NCI-H82 (cell line): ENCODE data around the gene NR1I3.

Source experiments
- DNase-seq: peaks from one replicate; lab custom pipeline; 2025; lab: John Stamatoyannopoulos, UW

Gene NR1I3

DNA sequence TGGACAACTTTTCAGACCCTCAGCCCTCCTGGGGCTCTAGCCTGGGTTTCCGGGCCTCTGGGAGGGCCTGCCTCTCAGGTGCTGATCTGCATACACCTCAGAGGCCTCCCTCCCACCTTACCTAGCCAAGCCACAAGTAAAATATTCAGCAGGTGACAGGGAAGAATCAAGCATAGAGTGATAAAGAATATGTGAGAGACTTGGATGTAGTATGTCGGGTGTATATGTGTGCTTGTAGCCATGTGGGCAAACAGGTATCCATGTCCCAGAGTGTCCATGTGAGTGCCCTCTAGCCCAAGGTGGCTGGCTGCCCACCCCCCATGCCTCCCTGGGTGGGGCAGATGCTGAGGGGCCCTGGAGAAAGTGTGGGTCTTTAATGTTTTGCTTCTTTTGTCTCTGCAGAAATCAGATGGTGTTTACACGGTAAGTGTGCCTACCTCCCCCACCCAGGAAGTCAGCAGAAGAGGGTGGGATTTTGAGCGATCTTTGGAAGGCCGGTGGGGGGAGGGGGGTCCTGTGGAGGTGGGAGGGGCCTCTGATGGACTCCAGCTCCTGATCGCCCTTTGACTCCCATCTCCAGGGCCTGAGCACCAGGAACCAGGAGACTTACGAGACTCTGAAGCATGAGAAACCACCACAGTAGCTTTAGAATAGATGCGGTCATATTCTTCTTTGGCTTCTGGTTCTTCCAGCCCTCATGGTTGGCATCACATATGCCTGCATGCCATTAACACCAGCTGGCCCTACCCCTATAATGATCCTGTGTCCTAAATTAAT lies 19.5 kb downstream of the NR1I3 start:
- no peak for DNase-seq

DNA sequence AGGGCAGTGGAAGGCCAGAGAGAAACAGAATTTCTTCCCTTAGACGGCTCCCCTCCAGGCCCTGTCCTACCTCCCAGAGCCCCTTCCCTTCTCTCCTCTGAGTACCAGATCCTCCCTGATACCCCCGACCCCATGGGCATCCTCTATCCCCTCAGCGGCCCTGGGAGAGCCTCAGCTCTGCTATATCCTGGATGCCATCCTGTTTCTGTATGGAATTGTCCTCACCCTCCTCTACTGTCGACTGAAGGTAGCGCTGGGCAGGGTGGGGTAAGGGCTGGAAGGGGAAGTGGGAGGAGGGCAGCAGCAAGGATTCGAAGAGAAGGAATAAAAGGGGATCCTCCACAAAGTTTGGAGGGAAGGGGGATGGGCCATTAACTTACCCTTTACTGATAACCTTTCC lies 20.2 kb downstream of the NR1I3 start:
- no peak for DNase-seq

DNA sequence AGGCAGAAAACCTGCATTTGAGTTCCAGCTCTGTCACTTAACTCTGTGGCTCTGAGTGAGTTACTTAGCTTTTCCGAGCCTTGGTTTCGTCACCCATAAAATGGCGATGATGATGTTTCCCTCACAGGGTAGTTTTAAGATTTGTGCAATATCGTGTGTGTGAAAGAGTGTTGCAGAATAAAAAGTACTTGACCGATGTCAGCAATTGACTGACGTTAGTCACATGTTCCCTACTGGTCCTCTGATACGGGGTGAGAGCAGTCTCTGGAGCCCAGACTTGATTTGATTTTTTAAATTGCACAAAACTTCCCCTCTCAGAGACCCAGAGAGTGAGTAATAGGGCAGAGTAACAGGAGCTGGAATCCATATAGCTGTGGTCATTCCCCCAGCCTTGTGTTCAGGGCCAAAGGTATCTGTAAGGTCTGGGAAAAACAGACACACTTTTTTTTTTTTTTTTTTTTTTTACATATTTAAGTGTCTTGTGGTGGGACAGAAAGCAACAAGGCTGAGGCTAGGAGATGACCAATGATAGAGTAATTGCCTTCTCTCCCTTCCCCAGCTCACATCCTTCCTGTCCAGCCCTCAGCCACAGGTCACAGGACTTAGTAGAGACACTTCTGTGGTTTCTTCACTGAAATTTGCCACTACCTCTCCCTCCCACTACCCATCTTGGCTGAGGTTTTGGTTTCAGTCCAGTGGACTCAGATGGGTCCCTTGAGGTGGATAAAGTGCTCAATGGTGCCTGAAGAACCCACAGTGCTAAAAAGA lies 20.9 kb downstream of the NR1I3 start:
- DNase-seq = no peak

DNA sequence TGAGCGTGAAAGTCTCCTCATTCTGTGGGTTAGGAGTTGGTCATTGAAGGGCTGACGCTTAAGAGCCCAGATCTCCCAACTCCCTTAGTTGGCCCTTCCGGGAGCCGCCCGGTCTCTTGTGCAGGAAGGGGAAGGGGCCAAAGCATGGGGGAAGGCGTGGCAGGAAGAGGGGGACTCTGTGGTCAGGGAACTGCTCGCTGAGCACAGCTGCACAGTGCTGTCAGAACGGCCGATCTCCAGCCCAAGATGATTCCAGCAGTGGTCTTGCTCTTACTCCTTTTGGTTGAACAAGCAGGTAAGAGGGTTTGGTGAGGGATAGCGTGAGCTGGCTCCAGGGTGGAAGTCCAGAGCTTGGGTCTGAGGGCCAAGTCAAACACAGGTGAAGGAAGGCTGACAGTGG lies 22.9 kb downstream of the NR1I3 start, which contains the start of gene FCER1G:
TSS of gene FCER1G (plus strand) at position 220 of the 400 bp plus-strand sequence. CDS start at position 247, 27 bp downstream.
- no peak for DNase-seq

DNA sequence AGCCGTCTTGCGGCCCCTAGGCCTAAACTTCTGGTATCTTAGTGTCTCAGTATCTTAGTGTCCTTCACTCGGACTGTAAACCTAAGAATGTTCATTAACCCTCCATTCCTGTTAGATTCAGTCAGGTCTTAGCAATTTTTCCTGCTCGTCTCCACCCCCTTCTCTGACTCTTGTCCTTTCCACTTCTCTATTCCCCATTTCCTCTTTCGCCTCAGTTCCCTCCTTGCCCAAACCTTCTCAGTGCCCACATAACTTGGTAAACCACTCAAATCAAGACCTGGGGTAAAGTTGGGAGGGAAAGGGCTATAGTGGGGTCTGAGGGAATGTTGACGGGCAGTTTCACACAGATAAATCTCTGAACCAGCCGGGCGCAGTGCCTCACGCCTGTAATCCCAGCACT lies 23.6 kb downstream of the NR1I3 start:
- no peak for DNase-seq

DNA sequence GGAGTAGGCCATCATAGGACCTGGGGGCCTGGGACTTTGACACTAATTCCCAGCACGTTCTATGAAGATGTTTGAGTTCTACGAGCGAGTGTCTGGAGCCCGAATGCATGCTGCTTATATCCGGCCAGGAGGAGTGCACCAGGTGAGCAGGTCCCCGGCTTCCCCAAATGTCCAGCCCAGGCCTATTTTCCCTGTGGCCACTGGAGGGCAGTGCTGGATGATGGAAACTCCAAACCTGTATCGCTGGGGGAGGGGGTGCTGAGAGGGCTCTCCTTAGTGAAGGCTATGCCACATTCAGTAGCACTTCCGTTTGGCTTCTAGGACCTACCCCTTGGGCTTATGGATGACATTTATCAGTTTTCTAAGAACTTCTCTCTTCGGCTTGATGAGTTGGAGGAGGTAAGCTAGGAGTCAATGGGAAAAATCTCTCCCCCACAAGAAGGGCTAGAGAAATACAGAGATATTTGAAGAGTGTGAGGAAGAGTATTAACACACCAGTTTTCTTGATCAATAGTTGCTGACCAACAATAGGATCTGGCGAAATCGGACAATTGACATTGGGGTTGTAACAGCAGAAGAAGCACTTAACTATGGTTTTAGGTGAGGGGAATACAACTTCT lies 28.1 kb downstream of the NR1I3 start:
- peak; percentile 95 for DNase-seq

DNA sequence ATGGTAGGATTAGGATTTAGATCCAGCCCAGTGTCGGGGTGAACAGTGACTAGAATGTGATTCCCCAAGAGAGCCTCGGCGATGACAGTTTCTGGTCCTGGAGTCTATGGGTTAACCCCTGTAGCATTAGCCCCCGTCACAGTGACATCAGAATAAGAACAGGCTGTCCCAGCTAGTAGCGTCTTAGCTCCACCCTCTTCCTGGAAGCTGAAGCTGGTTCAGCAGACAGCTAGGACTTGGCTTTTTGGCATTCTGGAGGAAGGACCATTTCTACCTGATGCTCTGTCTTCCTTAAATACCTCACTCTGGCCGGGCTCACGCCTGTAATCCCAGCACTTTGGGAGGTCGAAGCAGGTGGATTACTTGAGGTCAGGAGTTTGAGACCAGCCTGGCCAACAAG lies 30.8 kb downstream of the NR1I3 start:
- no peak for DNase-seq

DNA sequence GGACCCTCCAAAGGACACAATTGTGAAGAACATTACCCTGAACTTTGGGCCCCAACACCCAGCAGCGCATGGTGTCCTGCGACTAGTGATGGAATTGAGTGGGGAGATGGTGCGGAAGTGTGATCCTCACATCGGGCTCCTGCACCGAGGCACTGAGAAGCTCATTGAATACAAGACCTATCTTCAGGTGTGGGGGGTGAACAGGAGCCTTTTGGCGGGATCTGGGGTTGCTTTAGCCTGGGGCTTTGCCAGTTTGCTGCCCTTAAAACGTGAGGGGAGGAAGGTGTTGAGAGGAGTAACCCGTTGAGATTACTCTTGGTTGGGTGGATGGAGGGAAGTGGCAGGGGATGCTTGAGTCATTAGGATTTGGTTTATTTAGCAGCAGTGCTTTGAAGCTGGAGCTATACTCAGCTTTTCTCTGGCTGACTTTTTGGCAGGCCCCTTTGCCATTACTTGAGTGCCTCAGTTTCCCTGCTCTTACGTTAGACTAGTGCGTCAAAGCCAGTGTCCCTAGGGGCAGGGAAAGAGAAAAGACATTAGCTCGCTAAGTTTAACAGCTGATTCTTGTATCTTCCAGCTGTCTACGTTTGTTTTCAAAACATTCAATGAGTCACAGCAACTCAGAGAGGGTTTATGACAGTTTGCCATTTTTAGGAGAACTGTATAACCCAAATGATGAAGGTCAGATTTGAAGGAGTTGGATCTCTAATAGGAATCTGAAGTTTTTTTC lies 31.4 kb downstream of the NR1I3 start:
- no peak for DNase-seq

DNA sequence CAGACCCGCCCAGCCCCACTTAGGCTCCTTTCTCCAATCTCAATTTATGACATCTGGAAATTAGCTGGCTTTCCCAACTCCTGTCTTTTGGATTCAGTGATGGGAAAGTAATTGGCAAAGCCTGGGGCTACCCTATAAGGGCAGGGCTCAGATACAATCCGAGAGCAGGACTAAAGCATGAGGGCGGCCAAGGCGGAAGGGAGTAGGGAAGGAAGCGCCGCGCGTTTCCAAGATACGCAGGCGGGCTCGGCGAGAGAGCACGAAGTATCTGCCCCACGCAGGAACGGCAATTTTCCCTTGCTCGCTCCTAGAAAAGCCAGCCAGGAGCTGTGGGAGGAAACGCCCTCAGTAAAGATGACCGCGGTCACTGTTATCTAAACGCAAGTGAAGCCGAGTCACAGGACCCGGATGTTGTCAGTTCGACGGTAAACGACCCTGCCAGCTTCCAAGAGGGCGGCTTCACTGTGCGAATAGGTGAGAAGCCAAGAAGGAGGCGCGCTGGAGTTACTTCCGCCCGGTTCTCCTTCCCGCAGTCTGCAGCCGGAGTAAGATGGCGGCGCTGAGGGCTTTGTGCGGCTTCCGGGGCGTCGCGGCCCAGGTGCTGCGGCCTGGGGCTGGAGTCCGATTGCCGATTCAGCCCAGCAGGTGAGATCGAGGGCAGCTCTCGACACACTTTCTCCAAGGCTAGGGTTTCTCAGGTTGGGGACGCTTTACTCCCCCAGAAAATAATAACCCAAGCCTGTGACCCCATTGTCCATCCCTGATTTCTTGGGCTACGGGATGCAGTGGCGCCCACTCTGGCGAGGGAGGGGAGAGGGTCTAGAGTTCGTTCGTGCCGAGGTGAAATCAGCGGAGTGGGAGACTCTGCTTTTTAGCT lies 35.9 kb downstream of the NR1I3 start, which contains the start of gene NDUFS2:
TSS of gene NDUFS2 (plus strand) at position 532 of the 877 bp plus-strand sequence. CDS start at position 551, 19 bp downstream.
- peak; percentile 100 for DNase-seq

DNA sequence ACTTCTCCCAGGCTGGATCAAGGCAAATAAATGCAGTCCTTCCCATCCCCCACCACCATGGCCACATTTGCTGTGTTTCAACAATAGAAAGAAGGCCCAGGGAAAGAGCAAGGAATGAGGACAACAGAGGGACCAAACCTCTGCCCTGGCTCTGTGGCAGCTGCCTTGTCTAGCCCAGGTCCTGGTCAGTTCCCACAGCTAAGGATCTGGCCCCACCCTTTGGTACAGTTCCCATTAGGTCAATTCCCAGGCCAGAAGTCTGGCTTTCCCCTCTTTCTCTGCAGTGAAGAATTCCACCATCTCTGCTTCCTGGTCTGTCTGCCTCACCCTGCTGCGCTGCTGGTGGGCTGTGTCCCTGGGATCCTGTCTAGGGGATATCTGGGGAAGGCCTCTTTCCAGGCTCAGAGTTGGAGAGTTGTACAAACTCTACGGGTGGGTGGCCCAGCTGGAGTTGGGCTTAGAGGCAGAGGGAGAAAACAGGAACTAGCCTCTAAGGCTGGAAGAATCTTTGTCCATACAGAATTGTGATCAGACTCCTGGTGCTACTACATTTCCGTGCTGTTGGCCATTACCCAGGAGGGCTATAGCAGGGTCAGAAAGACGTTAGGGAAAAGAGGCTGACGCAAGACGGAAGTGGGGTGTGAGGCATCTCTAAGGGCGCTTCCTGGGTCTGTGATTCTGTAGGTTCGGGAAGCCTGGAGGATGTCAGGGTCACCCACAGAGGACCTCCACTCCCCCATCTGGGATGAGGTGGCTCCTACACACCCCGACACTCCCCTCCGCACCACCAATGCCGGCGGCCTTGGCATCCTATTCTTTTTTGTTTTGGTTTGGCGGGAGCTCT lies 36.8 kb downstream of the NR1I3 start:
- DNase-seq = peak; percentile 32

DNA sequence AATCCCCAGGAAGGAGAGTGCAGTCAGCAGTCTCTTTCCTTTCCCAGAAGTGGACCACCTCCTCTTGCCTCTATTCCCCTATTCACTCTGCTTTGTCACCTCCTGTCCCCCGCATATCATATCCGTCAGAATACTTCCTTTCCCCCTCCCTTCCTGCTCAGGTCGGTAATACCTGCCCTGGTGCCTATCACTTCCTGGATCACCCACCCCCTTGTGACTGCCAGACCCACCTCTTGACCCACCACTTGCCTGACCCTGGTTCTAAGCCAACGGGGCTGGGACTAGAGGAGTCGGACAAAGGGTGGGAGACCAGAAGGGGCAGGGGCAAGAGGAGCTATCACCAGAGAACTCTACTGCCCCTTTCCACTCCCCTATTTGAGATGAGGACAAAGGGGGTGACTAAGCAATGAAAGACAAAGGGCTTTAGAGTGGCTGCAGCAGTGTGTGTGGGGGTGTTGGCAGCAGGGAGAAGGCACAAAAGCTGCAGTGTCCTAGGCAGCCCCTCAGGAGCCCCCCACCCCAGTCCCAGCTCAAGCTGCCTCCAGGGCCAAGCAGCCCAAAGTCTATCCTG lies 37.5 kb downstream of the NR1I3 start:
- no peak for DNase-seq

DNA sequence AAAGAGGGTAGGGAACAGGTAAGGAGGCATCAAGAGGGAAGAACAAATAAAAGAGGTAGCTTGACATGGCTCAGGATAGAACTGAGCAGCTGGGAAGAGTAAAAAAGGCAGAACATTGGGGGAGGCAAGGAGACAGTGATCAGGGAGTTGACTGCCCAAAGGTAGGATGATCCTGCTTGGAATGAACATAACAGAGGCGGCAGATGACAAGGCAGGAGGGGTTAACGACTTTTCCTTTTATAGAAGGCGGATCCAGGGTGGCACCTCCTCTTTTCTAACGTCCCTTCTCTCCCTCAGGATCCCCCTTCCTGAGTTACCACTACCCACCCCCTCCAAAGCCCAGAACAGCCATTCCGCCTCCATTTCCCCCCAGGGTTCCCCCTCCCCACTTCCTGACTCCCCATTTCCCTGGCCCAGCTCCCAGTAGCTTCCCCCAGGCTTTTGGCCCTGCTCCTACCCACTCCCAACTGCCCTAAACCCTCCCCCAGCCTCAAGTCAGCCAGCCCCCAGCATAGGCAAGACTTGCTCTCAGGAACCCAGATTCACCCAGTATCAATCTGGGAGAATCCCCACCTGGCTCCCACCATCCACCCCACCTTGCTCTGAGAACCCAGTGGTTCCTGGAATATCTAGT lies 38.4 kb downstream of the NR1I3 start:
- peak; percentile 26 for DNase-seq

DNA sequence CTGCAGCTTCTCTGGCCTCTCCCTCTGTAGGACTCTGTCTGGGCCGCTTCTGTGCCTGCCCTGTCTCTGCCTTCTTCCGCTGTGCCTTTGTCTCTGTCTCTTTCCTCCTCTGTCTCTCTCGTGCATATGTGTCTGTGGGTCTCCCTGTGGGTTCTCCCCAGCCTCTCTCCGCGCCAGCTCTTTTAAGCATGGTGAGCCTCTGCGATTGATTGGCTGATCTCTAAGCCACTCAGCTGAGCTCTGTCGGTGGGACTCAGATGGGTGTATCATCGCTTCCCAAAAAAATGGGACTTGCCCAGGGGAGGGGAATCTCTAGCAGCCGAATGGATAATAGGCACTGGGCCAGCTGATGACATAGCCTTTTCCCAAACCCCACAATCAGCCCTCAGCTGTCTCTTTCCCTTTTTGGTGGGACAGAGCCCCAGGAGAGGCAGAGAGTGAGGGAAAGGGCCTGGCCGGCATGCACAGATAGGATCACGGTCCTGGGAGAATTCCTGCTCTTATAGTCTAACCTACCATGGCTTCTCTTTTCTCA lies 39.0 kb downstream of the NR1I3 start, which contains the start of gene ADAMTS4:
TSS of gene ADAMTS4 (minus strand) at position 158 of the 535 bp plus-strand sequence. CDS start 427 bp downstream, outside the sequence.
- DNase-seq = peak; percentile 77

DNA sequence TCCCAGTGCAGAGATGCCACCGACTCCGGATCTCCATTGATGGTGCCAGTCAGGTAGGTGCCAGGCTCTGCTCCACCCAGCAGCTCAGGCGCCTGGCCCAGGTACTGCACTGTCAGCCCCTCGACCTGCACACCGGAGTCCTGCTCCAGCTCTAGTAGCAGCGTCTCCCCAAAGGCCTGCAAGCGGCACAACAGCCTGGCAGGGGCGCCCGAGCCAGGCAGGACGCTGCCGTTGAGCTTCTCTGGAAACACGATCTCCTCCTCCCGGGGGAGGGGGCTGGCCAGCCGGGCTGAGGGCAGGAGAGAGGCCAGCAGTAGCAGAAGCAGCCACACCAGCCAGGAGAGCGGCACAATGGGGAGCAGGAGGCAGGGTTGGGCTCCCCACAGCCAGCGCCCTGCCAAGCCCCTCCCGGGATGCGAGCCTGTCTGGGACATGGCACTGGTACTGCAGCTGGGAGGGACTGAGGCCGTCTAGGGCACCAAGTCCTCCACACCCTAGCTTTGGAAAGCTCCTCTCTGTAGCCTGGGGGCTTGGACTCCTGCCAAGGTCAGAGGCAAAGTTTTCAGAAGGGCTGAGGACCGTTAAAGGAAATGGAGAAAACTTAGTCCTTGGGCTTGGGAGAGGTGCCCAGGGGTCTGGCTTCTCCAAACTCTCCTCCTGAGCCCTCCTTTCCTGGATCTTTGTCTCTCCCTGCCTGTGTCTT lies 39.7 kb downstream of the NR1I3 start:
- DNase-seq = peak; percentile 64

DNA sequence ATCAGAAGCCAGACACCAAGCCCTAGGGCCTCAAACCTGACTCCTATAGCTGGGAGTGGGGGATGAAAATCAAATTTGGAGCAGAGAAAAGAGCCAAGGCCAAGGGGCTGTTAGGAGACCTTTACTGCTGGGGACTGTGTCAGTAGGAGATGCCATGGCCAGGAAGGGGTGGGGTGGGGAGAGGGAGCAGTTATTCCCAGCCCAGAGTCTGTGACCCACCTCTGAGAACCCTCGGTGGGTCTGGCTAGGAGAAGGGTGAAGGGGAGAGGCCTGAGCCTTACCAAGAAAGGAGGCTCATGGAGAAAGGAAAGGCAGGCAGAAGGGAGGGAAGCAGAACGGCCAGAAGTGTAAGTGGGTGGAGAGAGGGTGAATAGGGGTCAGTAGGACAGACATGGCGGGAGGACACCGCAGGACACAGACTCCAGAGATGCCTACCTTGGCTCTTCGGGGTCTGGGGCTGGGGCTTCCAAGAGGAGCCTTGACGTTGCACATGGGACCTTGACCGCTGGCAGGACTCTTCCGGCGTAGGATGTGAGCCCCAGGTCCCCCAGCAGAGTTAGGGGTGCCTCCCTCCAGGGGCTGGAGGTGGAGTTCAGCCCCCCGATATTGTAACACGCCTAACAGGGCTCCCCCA lies 40.3 kb downstream of the NR1I3 start:
- DNase-seq = no peak

DNA sequence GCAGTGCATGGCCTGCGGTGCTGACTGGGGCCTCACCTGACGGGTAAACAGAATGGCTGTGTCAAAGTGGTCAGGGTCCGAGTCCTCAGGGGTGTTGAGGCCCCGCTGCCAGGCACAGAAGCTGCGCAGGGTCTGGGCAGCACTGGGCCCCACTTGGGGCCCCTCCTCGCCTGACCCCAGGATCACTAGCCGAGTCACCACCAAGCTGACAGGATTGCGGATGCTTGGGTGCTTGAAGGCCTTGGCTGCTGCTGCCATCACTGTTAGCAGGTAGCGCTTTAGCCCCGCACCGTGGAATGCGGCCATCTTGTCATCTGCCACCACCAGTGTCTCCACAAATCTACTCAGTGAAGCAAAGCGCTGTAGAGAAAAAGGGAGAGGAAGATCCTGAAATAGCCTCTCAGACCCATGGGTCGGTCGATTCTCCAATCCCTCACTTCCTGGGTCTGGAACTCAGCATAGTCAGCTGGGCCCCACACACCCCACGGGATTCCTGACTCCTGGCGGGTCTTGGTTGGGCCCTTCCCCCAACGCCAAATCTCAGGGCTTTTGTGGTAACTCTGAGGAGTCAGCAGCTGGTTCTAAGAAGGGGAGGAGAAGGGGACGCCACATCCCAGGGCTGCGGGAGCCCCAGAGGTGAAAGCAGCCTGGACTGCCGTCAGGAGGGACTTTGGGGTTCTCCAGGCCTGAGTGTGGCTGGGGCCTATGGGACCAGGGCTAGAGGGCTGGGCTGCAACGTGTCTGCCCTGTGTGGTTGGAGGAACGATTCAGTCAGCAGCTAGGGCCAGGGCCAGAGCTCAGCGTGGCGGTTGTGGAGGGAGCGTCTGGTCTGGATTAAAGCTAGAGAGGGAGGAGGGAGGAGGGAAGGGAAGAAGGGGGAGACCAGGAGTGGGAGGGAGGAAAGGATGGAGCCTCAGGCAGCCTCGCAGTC lies 41.2 kb downstream of the NR1I3 start:
- DNase-seq = peak; percentile 96

DNA sequence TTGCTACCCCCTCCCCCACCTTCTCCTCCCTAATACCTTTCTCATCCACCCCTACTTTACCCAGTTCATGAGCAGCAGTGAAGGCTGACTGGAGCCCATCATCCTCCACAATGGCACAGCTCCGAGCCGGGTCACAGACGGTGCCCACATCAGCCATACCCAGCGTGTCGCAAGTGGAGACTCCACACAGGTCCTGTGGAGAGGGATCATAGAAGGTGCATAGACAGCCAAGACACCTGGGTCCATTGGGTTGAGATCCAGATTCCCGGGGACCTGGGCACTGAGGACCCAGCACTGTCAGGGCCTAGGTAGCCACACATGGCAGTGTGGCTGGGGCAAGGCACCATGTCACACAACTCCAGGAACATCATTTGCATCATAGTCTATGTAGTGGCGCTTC lies 41.9 kb downstream of the NR1I3 start:
- DNase-seq = no peak
